ENCODE results near the gene ARMH2.
"Not testable (repeated sequence)": the region's sequence is repeated elsewhere in the genome, so short reads cannot be mapped to it uniquely, and the experiment has no call there.

ARMH2 gene

DNA sequence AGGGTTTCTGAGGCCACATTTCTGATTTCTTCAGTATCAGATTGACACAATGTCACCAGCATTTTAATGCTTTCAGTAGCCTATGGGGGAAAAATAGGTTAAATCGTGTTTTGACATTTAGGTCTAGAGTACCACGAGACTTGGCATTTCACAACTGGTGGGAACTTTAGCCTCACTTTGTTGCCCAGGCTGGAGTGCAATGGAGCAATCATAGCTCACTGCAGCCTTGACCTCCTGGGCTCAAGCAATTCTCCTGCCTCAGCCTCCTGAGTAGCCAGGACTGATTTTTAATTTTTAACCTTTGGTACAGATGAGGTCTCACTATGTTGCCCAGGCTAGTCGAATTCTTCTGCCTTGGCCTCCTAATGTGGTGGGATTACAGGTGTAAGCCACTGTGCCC lies 11.0 kb upstream of the ARMH2 start:
- no peak for DNase-seq

- no peak for DNase-seq
Measured at GRCh38 chr6:24807584-24807983, 8.9 kb upstream of the ARMH2 start.

DNA sequence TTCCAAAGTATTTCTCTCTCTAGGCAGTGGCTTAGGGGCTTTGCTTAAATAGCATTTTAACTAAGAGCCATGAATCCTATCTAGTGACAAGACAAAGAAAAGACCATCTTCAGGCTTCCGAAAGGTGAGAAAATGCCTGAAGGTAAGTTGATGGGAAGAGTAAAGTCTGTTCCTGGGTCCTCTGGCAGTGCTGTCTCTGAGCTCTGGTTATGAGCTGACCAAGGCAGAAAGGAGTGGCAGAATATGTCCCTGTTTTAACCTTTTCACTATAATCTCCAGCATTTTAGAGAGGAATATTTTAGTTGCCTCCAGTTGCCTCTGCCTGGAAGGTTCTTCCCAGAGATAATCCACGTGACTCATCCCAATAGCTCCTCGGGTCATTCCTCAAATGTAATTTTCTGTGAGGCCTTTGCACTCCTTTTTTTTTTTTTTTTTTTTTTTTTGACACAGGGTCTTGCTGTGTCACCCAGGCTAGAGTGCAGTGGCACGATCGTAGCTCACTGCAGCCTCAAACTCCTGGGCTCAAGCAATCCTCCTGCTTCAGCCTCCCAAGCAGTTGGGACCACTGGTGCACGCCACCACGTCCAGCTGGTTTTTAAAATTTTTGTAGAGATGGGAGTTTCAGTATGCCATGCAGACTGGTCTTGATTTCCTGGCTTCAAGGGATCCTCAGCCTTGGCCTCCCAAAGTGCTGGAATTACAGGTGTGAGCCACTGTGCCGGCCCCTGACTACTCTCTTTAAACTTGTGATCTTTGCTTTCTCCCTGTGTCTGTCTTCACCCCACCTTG lies 3.7 kb upstream of the ARMH2 start:
- no peak for DNase-seq

GRCh38 chr6:24799541-24799915 lies 811 bp upstream of the ARMH2 start:
- no peak for DNase-seq

- no peak for DNase-seq
Measured at GRCh38 chr6:24797596-24798216, 1.0 kb downstream of the ARMH2 start.

GRCh38 chr6:24796616-24797290 lies 2.0 kb downstream of the ARMH2 start:
- no peak for DNase-seq

DNA sequence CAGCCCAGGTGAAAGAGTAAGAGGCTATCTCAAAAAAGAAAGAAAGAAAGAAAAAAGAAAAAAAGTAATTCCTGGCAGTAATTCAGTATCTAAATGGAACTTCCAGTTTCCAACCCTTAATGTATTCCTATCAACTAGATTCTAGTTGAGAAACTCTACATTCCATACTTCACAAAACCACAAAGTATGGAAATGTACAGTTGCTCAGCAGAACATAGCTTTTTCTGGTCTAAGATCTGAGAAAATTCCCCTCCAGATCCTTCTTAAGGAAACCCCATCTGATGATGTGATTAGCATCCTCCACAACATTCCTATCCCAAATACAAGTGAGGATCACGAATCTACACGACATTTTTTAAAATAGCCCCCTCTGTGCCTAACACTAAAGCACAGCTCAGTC lies 3.6 kb downstream of the ARMH2 start:
- no peak for DNase-seq

DNA sequence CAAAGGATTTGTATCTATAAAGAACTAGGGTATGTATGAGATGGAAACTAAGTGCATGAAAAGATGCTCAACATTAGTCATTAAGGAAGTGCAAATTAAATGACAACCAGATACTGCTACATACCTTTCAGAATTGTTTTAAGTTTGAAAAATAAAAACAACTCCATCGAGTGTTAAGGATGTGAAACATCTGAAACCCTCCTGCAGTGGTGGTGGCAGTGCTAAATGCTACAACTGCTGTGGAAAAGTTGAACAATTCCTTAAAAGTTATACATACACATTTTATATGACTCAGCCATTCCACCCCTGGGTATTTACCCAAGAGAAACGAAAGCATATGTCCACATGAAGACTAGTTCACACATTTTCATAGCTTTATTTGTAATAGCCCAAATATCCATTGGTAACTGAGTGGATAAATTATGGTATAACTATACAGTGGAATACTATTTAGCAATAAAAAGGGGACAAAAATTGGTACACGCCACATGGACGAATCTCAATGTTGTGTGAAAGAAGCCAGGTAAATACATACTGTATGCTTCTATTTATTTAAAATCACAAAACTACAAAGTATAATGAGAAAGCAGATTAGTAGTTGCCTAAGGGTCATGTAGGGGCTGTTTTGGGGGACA lies 10.6 kb downstream of the ARMH2 start:
- no peak for DNase-seq

- no peak for DNase-seq
Measured at GRCh38 chr6:24780206-24780605, 18.5 kb downstream of the ARMH2 start.

DNA sequence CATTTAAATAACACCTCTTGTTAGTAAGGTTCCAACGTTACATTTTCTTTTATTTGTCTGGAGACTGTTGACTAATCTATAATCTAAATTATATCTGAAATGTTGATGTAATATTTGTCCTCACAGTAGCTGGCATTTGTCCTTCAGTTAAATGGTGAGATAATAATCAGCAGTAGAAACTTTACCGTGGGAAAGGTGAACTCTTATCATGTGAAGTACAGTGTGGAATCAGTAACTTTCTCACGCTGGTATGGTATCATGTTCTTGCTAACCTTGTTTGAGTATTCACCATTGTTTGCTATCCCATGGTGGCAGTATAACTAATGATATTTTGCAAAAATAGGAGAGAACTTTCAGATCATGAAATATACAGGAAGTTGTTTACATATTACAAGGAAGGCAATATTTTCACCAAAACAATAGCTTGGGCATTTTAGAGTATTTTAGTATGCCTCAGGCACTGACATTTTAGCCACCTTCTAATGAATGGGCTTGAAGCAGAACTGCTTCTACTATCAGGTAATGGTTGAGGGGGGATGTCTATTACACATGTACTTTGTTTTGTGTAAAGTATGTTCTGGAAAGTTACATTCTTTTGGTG lies 19.2 kb downstream of the ARMH2 start:
- DNase-seq = no peak

GRCh38 chr6:24778878-24779277 lies 19.8 kb downstream of the ARMH2 start:
- no peak for DNase-seq

DNA sequence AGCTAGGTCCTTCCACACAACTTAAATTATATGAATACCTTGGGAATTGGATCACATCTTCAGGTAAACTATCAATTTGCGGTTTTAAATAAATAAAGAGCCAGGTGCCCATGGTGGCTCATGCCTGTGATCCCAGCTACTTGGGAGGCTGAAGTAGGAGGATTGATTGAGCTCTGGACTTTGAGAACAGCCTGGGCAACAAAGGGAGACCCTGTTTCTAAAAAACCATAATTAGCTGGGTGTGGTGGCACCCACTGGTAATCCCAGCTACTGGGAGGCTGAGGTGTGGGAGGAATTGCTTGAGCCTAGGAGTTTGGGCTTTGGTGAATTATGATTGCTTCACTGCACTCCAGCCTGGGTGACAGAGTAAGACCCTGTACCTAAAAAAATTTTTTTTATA lies 20.6 kb downstream of the ARMH2 start:
- DNase-seq = no peak

- DNase-seq = no peak
Measured at GRCh38 chr6:24777227-24777626, 21.5 kb downstream of the ARMH2 start.

DNA sequence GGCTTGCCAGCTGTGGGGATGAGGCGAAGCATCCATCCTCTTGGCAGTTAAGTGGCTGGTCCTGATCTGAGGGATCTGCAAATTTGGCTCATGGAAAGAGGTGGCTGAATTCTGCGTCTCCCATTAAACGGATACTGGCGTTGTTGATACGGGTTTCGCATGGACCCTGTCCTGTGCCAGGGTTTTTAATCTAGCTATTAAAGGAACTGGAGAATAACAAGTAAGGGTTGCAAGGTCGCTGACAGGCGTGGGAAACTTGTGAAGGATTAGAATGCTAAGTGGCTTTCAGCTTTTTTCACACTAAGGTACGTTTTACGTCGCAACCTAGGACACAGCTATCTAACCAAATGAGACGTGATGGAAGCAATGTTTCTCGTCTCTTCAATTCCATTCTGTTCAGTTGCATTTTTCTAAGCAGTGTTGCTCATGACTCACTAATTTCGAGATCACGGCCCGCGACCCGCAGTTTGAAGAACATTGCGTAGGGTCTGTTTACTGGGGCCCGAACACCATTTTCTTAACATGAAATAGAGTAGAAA lies 23.1 kb downstream of the ARMH2 start:
- no peak for DNase-seq

DNA sequence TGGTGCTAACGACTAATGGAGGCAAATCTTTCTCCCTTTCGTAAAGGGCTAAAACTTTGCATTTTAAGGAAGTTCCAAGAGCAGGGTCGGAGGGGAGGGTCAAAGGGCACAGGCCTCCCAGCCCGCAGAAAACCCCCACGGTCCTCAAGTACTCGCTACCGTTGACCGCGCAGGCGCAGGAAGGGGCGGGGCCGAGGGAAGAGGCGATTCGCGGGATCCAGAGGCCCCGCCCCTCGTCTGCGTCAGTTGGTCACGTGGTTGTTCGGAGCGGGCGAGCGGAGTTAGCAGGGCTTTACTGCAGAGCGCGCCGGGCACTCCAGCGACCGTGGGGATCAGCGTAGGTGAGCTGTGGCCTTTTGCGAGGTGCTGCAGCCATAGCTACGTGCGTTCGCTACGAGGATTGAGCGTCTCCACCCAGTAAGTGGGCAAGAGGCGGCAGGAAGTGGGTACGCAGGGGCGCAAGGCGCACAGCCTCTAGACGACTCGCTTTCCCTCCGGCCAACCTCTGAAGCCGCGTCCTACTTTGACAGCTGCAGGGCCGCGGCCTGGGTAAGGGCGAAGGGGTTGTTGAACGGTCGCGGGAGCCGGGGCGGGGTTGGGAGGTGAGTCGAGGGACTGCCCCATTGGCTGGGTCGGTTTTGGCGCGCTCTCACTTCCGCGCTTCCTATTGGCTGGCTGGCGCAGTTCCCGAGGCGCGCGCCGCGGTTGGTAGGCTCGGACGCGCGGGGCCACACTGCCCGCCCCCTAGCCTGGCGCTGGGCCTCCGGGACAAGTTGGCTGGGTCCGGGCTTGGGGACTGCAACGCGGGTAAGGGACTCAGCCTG lies 23.8 kb downstream of the ARMH2 start, which contains the start of gene GMNN:
Gene GMNN (plus strand): TSS at position 242 of the 824 bp plus-strand sequence. CDS start 2,310 bp downstream, outside the sequence.
- DNase-seq = peak; percentile 93 to 96

DNA sequence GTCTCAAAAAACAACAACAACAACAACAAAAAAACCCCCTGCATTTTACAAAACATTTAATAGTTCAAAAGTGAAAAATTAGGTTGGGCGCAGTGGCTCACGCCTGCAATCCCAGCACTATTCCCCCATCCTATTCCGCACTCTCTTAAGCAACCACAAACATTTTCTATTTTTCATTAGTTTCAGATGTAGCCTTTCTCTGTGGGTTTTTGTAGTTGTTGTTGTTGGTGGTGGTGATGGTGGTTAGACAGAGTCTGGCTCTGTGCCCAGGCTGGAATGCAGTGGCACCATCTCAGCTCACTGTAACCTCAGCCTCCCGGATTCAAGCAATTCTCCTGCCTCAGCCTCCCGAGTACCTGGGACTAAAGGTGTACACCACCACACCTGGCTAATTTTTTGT lies 30.4 kb downstream of the ARMH2 start:
- no peak for DNase-seq

- peak in 1 of 2 experiments; percentile 1 for DNase-seq
Measured at GRCh38 chr6:24766680-24767462, 31.8 kb downstream of the ARMH2 start.

DNA sequence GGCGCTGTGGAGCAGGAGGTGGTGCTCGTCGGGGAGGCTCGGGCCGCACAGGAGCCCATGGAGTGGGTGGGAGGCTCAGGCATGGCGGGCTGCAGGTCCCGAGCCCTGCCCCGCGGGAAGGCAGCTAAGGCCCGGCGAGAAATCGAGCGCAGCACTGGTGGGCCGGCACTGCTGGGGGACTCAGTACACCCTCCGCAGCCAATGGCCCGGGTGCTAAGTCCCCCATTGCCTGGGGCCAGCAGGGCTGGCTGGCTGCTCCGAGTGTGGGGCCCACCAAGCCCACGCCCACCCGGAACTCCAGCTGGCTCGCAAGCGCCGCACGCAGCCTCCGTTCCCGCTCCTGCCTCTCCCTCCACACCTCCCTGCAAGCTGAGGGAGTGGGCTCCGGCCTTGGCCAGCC lies 32.7 kb downstream of the ARMH2 start:
- DNase-seq = not testable (repeated sequence)

GRCh38 chr6:24764833-24765828 lies 33.6 kb downstream of the ARMH2 start:
- not testable (repeated sequence) for DNase-seq

GRCh38 chr6:24763578-24763977 lies 35.1 kb downstream of the ARMH2 start:
- DNase-seq = no peak

All from SHP77 (cell line).